HEK293T (cell line): Measurements from ENCODE around the gene NUDT22.

Experiments used
- CTCF ChIA-PET: fragments of 350-600 bp; formaldehyde crosslinking; extraction: SDS; loops from one replicate; lab custom pipeline; 2021; ENCODE audit warnings: antibody characterized with exemption, inconsistent platforms; lab: Yijun Ruan, JAX
- POLR2A ChIA-PET: fragments of 350-600 bp; formaldehyde crosslinking; extraction: SDS; loops from one replicate; lab custom pipeline; 2020; ENCODE audit warnings: antibody characterized with exemption, inconsistent platforms; lab: Yijun Ruan, JAX
- DNase-seq: peaks from one replicate; pipeline ENCODE4 v3.0.0; 2012; ENCODE audit warnings: mixed read lengths; ENCODE audit errors: extremely low spot score
- ARNT ChIP-seq: fragments of 450-650 bp; IDR thresholded peaks from 2 replicates; pipeline ENCODE4 v1.6.1; 2017; ENCODE audit warnings: mild to moderate bottlenecking
- BHLHE40 ChIP-seq: fragments of 450-650 bp; IDR thresholded peaks from 2 replicates; pipeline ENCODE4 v1.6.1; 2016; ENCODE audit warnings: mild to moderate bottlenecking, moderate library complexity, borderline replicate concordance
- CTBP1 ChIP-seq: fragments of 450-650 bp; IDR thresholded peaks from 2 replicates; pipeline ENCODE4 v1.6.1; 2016; ENCODE audit warnings: borderline replicate concordance
- ELF4 ChIP-seq: fragments of 450-650 bp; IDR thresholded peaks from 2 replicates; pipeline ENCODE4 v1.6.1; 2017; ENCODE audit warnings: antibody characterized with exemption
- FOXA1 ChIP-seq: fragments of 450-650 bp; IDR thresholded peaks from 2 replicates; pipeline ENCODE4 v1.6.1; 2016; ENCODE audit warnings: mild to moderate bottlenecking
- FOXK2 ChIP-seq: fragments of 450-650 bp; IDR thresholded peaks from 2 replicates; pipeline ENCODE4 v1.6.1; 2016; ENCODE audit warnings: mild to moderate bottlenecking
- FOXM1 ChIP-seq: fragments of 450-650 bp; IDR thresholded peaks from 2 replicates; pipeline ENCODE4 v1.6.1; 2017; ENCODE audit warnings: mild to moderate bottlenecking, borderline replicate concordance
- HDGF ChIP-seq: fragments of 450-650 bp; IDR thresholded peaks from 2 replicates; pipeline ENCODE4 v1.6.1; 2017; ENCODE audit warnings: antibody characterized with exemption, borderline replicate concordance
- L3MBTL2 ChIP-seq: fragments of 450-650 bp; conservative IDR thresholded peaks from 2 replicates; pipeline ENCODE4 v1.6.1; 2016; ENCODE audit warnings: mild to moderate bottlenecking
- LEF1 ChIP-seq: fragments of 450-650 bp; IDR thresholded peaks from 2 replicates; pipeline ENCODE4 v1.6.1; 2017; ENCODE audit warnings: mild to moderate bottlenecking, borderline replicate concordance
- NFRKB ChIP-seq: fragments of 450-650 bp; IDR thresholded peaks from 2 replicates; pipeline ENCODE4 v1.6.1; 2016; ENCODE audit warnings: mild to moderate bottlenecking, moderate library complexity
- PKNOX1 ChIP-seq: fragments of 450-650 bp; IDR thresholded peaks from 2 replicates; pipeline ENCODE4 v1.6.1; 2016
- SP1 ChIP-seq: fragments of 450-650 bp; IDR thresholded peaks from 2 replicates; pipeline ENCODE4 v1.6.1; 2017
- SUZ12 ChIP-seq: fragments of 450-650 bp; IDR thresholded peaks from 2 replicates; pipeline ENCODE4 v1.6.1; 2016; ENCODE audit warnings: mild to moderate bottlenecking
- TARDBP ChIP-seq: fragments of 450-650 bp; IDR thresholded peaks from 2 replicates; pipeline ENCODE4 v1.6.1; 2016
- ZNF384 ChIP-seq: fragments of 450-650 bp; IDR thresholded peaks from 2 replicates; pipeline ENCODE4 v1.6.1; 2016

NUDT22 gene

GRCh38 chr11:64264371-64264852 is 38.3 kb downstream of the NUDT22 start:
- POLR2A ChIA-PET: interaction anchor here (0.6 to 2.3 kb wide), 6 partner anchors 17 to 79 kb away, joined by 3 to 5 read pairs (median 3); partner anchors contain the start of genes PPP1R14B, STIP1 and TRMT112
- CTCF ChIA-PET: no interaction called here
- no peak for TF ChIP-seq PKNOX1
- TF ChIP-seq SP1: no peak
- no peak for TF ChIP-seq L3MBTL2
- no peak for TF ChIP-seq FOXA1
- TF ChIP-seq HDGF: no peak
- TF ChIP-seq ARNT: no peak
- TF ChIP-seq FOXM1: no peak
- no peak for TF ChIP-seq CTBP1
- TF ChIP-seq SUZ12: no peak
- TF ChIP-seq BHLHE40: no peak
- no peak for TF ChIP-seq FOXK2
- no peak for DNase-seq

GRCh38 chr11:64265176-64266160 is 39.4 kb downstream of the NUDT22 start:
- DNase-seq: no peak
- POLR2A ChIA-PET: interaction anchor here (0.7 to 2.3 kb wide), 5 partner anchors 10 to 26 kb away, joined by 3 to 5 read pairs (median 3); partner anchors contain the start of gene PPP1R14B
- TF ChIP-seq ELF4: no peak
- no peak for TF ChIP-seq SUZ12
- TF ChIP-seq TARDBP: no peak
- TF ChIP-seq ZNF384: no peak
- TF ChIP-seq BHLHE40: no peak
- TF ChIP-seq SP1: no peak
- TF ChIP-seq FOXA1: no peak
- TF ChIP-seq L3MBTL2: no peak
- CTCF ChIA-PET: no interaction called here

- no peak for DNase-seq
- no peak for TF ChIP-seq CTBP1
- TF ChIP-seq FOXM1: no peak
- TF ChIP-seq NFRKB: no peak
- no peak for TF ChIP-seq BHLHE40
- TF ChIP-seq TARDBP: no peak
- TF ChIP-seq FOXK2: no peak
- TF ChIP-seq FOXA1: no peak
- TF ChIP-seq LEF1: no peak
- TF ChIP-seq ARNT: no peak
- CTCF ChIA-PET: no interaction called here
- POLR2A ChIA-PET: no interaction called here
These were observed 40.3 kb downstream of the NUDT22 start for GRCh38 chr11:64266339-64266738.

GRCh38 chr11:64267207-64267945 is 41.3 kb downstream of the NUDT22 start:
- ChIA-PET CTCF (interaction anchor here (1.2 kb wide), 1 partner anchor 16 kb away, joined by 3 read pairs; no protein-coding TSS in a partner anchor), POLR2A (interaction anchor here (0.8 to 5.5 kb wide), 3 partner anchors 19 to 41 kb away, joined by 3 to 78 read pairs (median 3); partner anchors contain the start of genes NUDT22, PLCB3, PPP1R14B and TRPT1)
- DNase-seq: no peak
- TF ChIP-seq LEF1 (no peak), FOXM1 (no peak), ZNF384 (no peak), FOXK2 (no peak), ARNT (no peak), PKNOX1 (no peak), SUZ12 (no peak), FOXA1 (no peak), CTBP1 (no peak), TARDBP (no peak), NFRKB (no peak), L3MBTL2 (no peak), ELF4 (no peak), HDGF (no peak), SP1 (no peak), BHLHE40 (no peak)

GRCh38 chr11:64268025-64268892 is 42.2 kb downstream of the NUDT22 start:
- CTCF ChIA-PET: interaction anchor here (0.8 to 1.7 kb wide), 5 partner anchors 16 to 87 kb away, joined by 3 to 8 read pairs (median 4); partner anchors contain the start of genes FERMT3, PLCB3, PRDX5 and TRMT112

More at GRCh38 chr11:64268025-64268892, 42.2 kb downstream of the NUDT22 start:
- DNase-seq: no peak
- TF ChIP-seq ZNF384: no peak
- TF ChIP-seq NFRKB: no peak
- TF ChIP-seq FOXA1: no peak
- TF ChIP-seq FOXM1: no peak
- POLR2A ChIA-PET: interaction anchor here (0.8 to 5.6 kb wide), 11 partner anchors 14 to 84 kb away, joined by 3 to 81 read pairs (median 4); partner anchors contain the start of genes BAD, CATSPERZ, ESRRA and FERMT3
